ENCODE measurements around the gene SLC51B.
"Not testable (repeated sequence)": the region's sequence is repeated elsewhere in the genome, so short reads cannot be mapped to it uniquely, and the experiment has no call there.

Gene SLC51B

DNA sequence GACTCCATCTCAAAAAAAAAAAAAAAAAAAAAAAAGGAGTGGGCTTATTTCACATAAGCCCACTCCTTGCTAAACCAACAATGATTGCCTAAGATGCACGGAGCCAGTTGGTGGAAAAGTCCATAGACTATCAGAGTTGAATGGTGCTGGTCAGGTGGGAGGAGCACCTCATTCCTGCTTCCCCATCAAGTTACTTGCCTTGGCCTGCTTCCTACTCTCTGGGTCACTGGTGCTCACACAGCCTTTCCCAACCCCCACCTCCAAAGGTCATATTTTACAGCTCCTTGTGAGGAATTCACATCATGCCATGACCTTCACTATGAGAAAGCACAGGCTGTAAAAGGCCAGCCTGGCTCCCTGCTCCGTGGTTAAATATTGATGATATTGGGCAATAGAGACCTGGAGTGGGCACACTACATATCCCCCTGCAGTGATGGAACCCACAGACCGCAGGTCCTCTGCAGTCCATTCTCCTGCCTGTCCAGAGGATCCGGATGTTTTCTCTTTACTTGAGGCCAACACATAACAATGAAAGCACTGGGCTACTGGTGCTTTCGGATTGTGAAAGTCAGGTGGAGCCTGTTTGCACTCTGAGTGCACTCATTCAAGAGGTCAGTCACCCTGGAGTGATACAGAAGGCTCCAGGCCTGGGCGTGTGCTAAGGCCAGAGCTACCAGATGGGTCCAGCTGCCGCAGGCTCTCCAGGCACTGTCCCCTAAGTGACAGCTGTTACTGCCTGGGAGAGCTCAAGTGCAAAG lies at the start of gene SLC51B:
Gene SLC51B (plus strand): TSS at position 664 of the 758 bp plus-strand sequence. CDS start 4,618 bp downstream, outside the sequence.
- DNase-seq (ENCODE audit: low spot score): no peak

DNA sequence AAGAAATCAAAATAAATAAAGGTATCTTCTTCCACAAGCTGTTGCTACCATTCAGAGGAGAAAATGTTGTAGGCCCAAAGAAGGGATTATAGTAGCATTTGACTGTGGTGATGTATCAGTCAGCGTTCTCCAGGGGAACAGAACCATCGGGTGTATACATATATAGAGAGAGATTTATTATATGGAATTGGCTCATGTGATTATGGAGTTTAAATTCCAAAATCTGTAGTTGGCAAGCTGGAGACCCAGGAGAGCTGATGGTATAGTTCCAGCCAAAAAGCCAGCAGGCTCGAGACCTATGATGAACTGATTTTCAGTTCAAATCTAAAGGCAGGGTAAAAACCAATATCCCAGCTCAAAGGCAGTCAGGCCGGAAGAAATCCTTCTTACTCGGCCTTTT lies 48.1 kb upstream of the SLC51B start:
- no peak for DNase-seq (ENCODE audit: low spot score)

DNA sequence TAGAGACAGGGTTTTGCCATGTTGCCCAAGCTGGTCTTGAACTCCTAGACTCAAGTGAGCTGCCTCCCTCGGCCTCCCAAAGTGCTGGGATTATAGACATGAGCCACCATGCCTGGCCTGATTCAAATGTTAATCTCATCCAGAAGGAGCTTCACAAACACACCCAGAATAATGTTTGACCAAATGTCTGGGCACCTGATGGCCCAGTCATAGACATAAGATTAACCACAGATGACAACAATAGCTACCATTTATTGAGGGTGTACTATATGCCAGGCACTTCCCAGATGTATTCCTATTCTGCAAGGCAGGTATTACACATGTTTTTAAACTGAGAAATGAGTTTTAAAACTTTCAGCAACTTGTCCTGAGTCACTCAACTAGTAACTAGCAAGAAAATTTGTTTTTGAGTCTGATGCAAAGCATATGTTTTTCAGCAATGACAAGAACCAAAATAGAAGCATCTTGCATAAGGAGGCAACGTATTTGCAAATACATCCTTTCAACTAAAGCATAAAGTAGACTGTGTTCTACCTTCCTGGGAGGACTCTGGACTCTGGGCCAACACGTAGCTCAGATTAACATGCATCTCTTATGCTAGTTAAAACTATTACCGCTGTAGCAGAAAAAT lies 47.3 kb upstream of the SLC51B start:
- no peak for DNase-seq (ENCODE audit: low spot score)

- no peak for DNase-seq (ENCODE audit: low spot score)
Measured at GRCh38 chr15:65004993-65005392, 40.2 kb upstream of the SLC51B start.

- DNase-seq (ENCODE audit: low spot score): no peak
Measured at GRCh38 chr15:65006876-65007275, 38.3 kb upstream of the SLC51B start.

- DNase-seq (ENCODE audit: low spot score): no peak
Measured at GRCh38 chr15:65008983-65009382, 36.2 kb upstream of the SLC51B start.

- DNase-seq (ENCODE audit: low spot score): not testable (repeated sequence)
Measured at GRCh38 chr15:65011198-65011597, 34.0 kb upstream of the SLC51B start.

GRCh38 chr15:65020419-65020818 lies 24.8 kb upstream of the SLC51B start:
- DNase-seq (ENCODE audit: low spot score): no peak

GRCh38 chr15:65021488-65021887 lies 23.7 kb upstream of the SLC51B start:
- DNase-seq (ENCODE audit: low spot score): no peak

- DNase-seq (ENCODE audit: low spot score): no peak
Measured at GRCh38 chr15:65026756-65027155, 18.4 kb upstream of the SLC51B start.

GRCh38 chr15:65027593-65027992 lies 17.6 kb upstream of the SLC51B start:
- no peak for DNase-seq (ENCODE audit: low spot score)

DNA sequence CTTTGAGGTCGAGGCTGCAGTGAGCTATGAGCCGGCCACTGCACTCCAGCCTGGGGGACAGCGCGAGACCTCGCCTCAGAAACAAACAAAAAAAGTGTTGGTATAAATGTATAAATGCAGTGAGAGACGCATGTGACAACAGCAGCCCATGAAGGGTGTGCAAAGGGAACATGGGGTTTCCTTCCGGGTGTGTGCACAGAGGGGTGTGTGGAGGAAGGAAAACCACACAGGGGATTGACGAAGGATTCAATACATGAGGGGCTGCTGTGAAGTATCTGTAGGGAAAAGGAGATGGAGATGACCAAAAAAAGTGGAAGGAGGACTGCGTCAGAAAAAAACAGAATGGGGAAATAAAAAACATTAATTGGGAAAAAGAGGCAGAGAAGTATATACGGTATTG lies 16.8 kb upstream of the SLC51B start:
- no peak for DNase-seq (ENCODE audit: low spot score)

GRCh38 chr15:65028921-65029735 lies 16.1 kb upstream of the SLC51B start, which contains the start of gene MTFMT:
MTFMT (minus strand) TSS chr15:65029639; CDS start chr15:65029613, 26 bp downstream.
- DNase-seq (ENCODE audit: low spot score): peak; percentile 69

- no peak for DNase-seq (ENCODE audit: low spot score)
Measured at GRCh38 chr15:65029736-65030208, 15.4 kb upstream of the SLC51B start.

GRCh38 chr15:65032801-65033537 lies 12.2 kb upstream of the SLC51B start:
- peak; percentile 85 for DNase-seq (ENCODE audit: low spot score)

GRCh38 chr15:65033659-65034269 lies 11.4 kb upstream of the SLC51B start:
- peak; percentile 44 for DNase-seq (ENCODE audit: low spot score)

GRCh38 chr15:65034719-65035118 lies 10.5 kb upstream of the SLC51B start:
- no peak for DNase-seq (ENCODE audit: low spot score)

DNA sequence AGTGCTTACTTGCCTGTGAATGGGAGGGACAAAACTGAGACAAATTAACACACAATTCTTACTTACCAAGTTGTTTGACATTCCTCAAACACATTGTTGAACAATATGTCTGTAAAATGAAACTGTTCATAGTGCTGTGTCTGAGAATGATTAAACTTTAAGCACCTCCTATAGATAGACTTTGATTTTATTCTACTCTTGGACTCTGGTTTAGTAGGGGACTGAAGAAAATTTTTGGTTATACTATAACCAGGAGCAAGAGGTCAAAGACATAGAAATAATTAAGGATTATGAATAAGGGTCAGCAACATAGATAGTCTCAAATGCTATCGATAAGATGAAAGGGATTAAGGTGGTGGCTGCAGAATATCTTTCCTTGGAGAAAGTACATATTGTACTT lies 7.9 kb upstream of the SLC51B start:
- no peak for DNase-seq (ENCODE audit: low spot score)

DNA sequence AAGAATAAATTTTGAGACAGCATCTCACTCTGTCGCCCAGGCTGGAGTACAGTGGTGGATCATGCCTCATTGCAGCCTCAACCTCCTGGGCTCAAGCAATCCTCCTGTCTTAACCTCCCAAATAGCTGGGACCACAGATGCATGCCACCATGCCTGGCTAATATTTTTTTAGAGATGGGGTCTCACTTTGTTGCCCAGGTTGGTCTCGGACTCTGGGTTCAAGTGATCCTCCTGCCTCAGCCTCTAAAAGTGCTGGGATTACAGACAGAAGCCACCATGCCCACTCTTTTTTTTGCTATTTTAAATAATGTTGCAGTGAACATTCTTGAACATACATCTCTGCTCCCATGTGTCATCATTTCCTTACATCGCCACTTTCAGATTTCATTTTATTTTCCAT lies 6.8 kb upstream of the SLC51B start:
- no peak for DNase-seq (ENCODE audit: low spot score)

- peak; percentile 26 for DNase-seq (ENCODE audit: low spot score)
Measured at GRCh38 chr15:65038836-65039235, 6.4 kb upstream of the SLC51B start.

- DNase-seq (ENCODE audit: low spot score): no peak
Measured at GRCh38 chr15:65040461-65040860, 4.7 kb upstream of the SLC51B start.

Measured in kidney capillary endothelial cell (primary cell).